ENCODE data around the gene G6PC1. TPM values are rescaled to one million over a fixed set of nuclear protein-coding genes. Genes with fewer than 3 reads are reported as not detected.
"Not testable (repeated sequence)": the region's sequence is repeated elsewhere in the genome, so short reads cannot be mapped to it uniquely, and the experiment has no call there.

G6PC1 gene
- total RNA-seq, 1 experiment from 2014 or later = not detected

- Histone ChIP-seq H3K36me3 (no peaks in the 10 kb centered on the region), H3K4me3 (no peak overlapping the region), H3K4me1 (peaks cover 5% of the 10 kb centered on the region; the same call in 1 of the 2 replicates), H3K27me3 (no peaks in the 10 kb centered on the region; the same call in 1 of the 2 replicates), H3K27ac (no peak overlapping the region), H3K9me3 (replicated peaks) (no peaks in the 10 kb centered on the region)
- DNase-seq = no peak
These were observed 33.7 kb upstream of the G6PC1 start for GRCh38 chr17:42866631-42867575.

GRCh38 chr17:42867694-42868261 lies 32.8 kb upstream of the G6PC1 start:
- not testable (repeated sequence) for H3K9me3 ChIP-seq (replicated peaks); H3K36me3 ChIP-seq; H3K27ac ChIP-seq; H3K27me3 ChIP-seq; H3K4me1 ChIP-seq; DNase-seq; H3K4me3 ChIP-seq

- no peaks in the 10 kb centered on the region for H3K9me3 ChIP-seq (replicated peaks)
- H3K27me3 ChIP-seq = no peaks in the 10 kb centered on the region; the same call in 1 of the 2 replicates
- H3K36me3 ChIP-seq = no peaks in the 10 kb centered on the region
- DNase-seq = no peak
- H3K4me3 ChIP-seq = no peak overlapping the region
- H3K27ac ChIP-seq = no peak overlapping the region
- H3K4me1 ChIP-seq = peaks cover 5% of the 10 kb centered on the region; the same call in 1 of the 2 replicates
These were observed 32.3 kb upstream of the G6PC1 start for GRCh38 chr17:42868338-42868737.

GRCh38 chr17:42871647-42872046 lies 29.0 kb upstream of the G6PC1 start:
- Histone ChIP-seq H3K36me3 (no peaks in the 10 kb centered on the region), H3K4me1 (no peaks in the 10 kb centered on the region), H3K9me3 (replicated peaks) (no peaks in the 10 kb centered on the region), H3K4me3 (no peak overlapping the region), H3K27ac (no peak overlapping the region), H3K27me3 (no peaks in the 10 kb centered on the region)
- DNase-seq = no peak

GRCh38 chr17:42872251-42872965 lies 28.2 kb upstream of the G6PC1 start:
- DNase-seq = no peak
- Histone ChIP-seq H3K27ac (no peak overlapping the region), H3K9me3 (replicated peaks) (no peaks in the 10 kb centered on the region), H3K36me3 (no peaks in the 10 kb centered on the region), H3K4me3 (no peak overlapping the region), H3K4me1 (no peaks in the 10 kb centered on the region), H3K27me3 (peaks cover 1% of the 10 kb centered on the region; the same call in 1 of the 2 replicates)

- Histone ChIP-seq H3K4me1 (no peaks in the 10 kb centered on the region), H3K27me3 (peaks cover 5% of the 10 kb centered on the region; the same call in 1 of the 2 replicates), H3K9me3 (replicated peaks) (no peaks in the 10 kb centered on the region), H3K4me3 (no peak overlapping the region), H3K27ac (no peak overlapping the region), H3K36me3 (no peaks in the 10 kb centered on the region)
- DNase-seq = no peak
These were observed 27.3 kb upstream of the G6PC1 start for GRCh38 chr17:42873315-42873714.

GRCh38 chr17:42873932-42874695 lies 26.5 kb upstream of the G6PC1 start:
- not testable (repeated sequence) for H3K4me3 ChIP-seq; H3K27ac ChIP-seq; DNase-seq; H3K36me3 ChIP-seq; H3K27me3 ChIP-seq; H3K4me1 ChIP-seq; H3K9me3 ChIP-seq (replicated peaks)

GRCh38 chr17:42877037-42877436 lies 23.6 kb upstream of the G6PC1 start:
- no peak overlapping the region for H3K4me3 ChIP-seq
- no peaks in the 10 kb centered on the region for H3K9me3 ChIP-seq (replicated peaks)
- H3K36me3 ChIP-seq = no peaks in the 10 kb centered on the region
- H3K4me1 ChIP-seq = no peaks in the 10 kb centered on the region
- H3K27ac ChIP-seq = no peak overlapping the region
- H3K27me3 ChIP-seq = peaks cover 15% of the 10 kb centered on the region
- DNase-seq = no peak

GRCh38 chr17:42878123-42878880 lies 22.3 kb upstream of the G6PC1 start:
- Histone ChIP-seq H3K27me3 (peaks cover 17% of the 10 kb centered on the region), H3K27ac (no peak overlapping the region), H3K4me3 (no peak overlapping the region), H3K9me3 (replicated peaks) (no peaks in the 10 kb centered on the region), H3K4me1 (no peaks in the 10 kb centered on the region), H3K36me3 (no peaks in the 10 kb centered on the region)
- no peak for DNase-seq

- Histone ChIP-seq H3K4me1 (no peaks in the 10 kb centered on the region), H3K4me3 (no peak overlapping the region), H3K36me3 (no peaks in the 10 kb centered on the region), H3K27me3 (peaks cover 20% of the 10 kb centered on the region), H3K27ac (no peak overlapping the region), H3K9me3 (replicated peaks) (no peaks in the 10 kb centered on the region)
- DNase-seq = no peak
These were observed 21.5 kb upstream of the G6PC1 start for GRCh38 chr17:42878924-42879595.

- no peaks in the 10 kb centered on the region for H3K4me1 ChIP-seq
- H3K9me3 ChIP-seq (replicated peaks) = no peaks in the 10 kb centered on the region
- no peak for DNase-seq
- no peak overlapping the region for H3K27ac ChIP-seq
- peaks cover 20% of the 10 kb centered on the region for H3K27me3 ChIP-seq
- H3K4me3 ChIP-seq = no peak overlapping the region
- H3K36me3 ChIP-seq = no peaks in the 10 kb centered on the region
These were observed 21.0 kb upstream of the G6PC1 start for GRCh38 chr17:42879596-42879985.

GRCh38 chr17:42880776-42881310 lies 19.8 kb upstream of the G6PC1 start:
- no peaks in the 10 kb centered on the region for H3K4me1 ChIP-seq
- no peak overlapping the region for H3K4me3 ChIP-seq
- no peaks in the 10 kb centered on the region for H3K9me3 ChIP-seq (replicated peaks)
- H3K27ac ChIP-seq = no peak overlapping the region
- H3K36me3 ChIP-seq = no peaks in the 10 kb centered on the region
- no peak for DNase-seq
- peaks cover 20% of the 10 kb centered on the region for H3K27me3 ChIP-seq

- H3K4me3 ChIP-seq; H3K36me3 ChIP-seq; H3K27ac ChIP-seq; H3K4me1 ChIP-seq; DNase-seq; H3K9me3 ChIP-seq (replicated peaks): not testable (repeated sequence)
- H3K27me3 ChIP-seq = peaks cover 20% of the 10 kb centered on the region
These were observed 18.9 kb upstream of the G6PC1 start for GRCh38 chr17:42881706-42882105.
